ENCODE results near the gene TNNC1.

GRCh38 chr3:52490939-52491526, 37.2 kb upstream of the TNNC1 start:
- TF ChIP-seq CTCF (IDR thresholded peaks at IDR 0.05), result no peak
- TF ChIP-seq POLR2A (IDR thresholded peaks at IDR 0.05), result no peak

Data from testis (tissue), 2 donors.